ENCODE measurements around the gene TMED6. TPM values are rescaled to one million over a fixed set of nuclear protein-coding genes. Genes with fewer than 3 reads are reported as not detected.
"Not testable (repeated sequence)": the region's sequence is repeated elsewhere in the genome, so short reads cannot be mapped to it uniquely, and the experiment has no call there.

The TMED6 gene
- total RNA-seq, 1 experiment from 2014 or later, result not detected

GRCh38 chr16:69306031-69306430 is 45.6 kb downstream of the TMED6 start:
- no peak for DNase-seq (ENCODE audit: low spot score)

GRCh38 chr16:69302301-69302700 is 49.3 kb downstream of the TMED6 start:
- DNase-seq (ENCODE audit: low spot score), result no peak

- no peak for DNase-seq (ENCODE audit: low spot score)
Measured at GRCh38 chr16:69301861-69302260, 49.7 kb downstream of the TMED6 start.

GRCh38 chr16:69301187-69301586 is 50.4 kb downstream of the TMED6 start:
- no peak for DNase-seq (ENCODE audit: low spot score)

- no peak for DNase-seq (ENCODE audit: low spot score)
Measured at GRCh38 chr16:69298261-69298660, 53.3 kb downstream of the TMED6 start.

GRCh38 chr16:69296771-69297170 is 54.8 kb downstream of the TMED6 start:
- DNase-seq (ENCODE audit: low spot score), result not testable (repeated sequence)

GRCh38 chr16:69294051-69294450 is 57.5 kb downstream of the TMED6 start:
- no peak for DNase-seq (ENCODE audit: low spot score)

- no peak for DNase-seq (ENCODE audit: low spot score)
Measured at GRCh38 chr16:69293401-69293800, 58.2 kb downstream of the TMED6 start.

Other genes with a start within 250 kb of the TMED6 start
- 0.08 TPM in 1 of 2 replicates, not detected in the other for gene HAS3, start 246.1 kb downstream of the TMED6 start, total RNA-seq (2014; rRNA removed; shearing (Covaris generic))
- 55.1 and 70.6 TPM in 2 replicates for gene CHTF8, start 219.2 kb downstream of the TMED6 start, total RNA-seq (2014; rRNA removed; shearing (Covaris generic))
- 23.0 and 27.2 TPM in 2 replicates for gene UTP4, start 219.1 kb downstream of the TMED6 start, total RNA-seq (2014; rRNA removed; shearing (Covaris generic))
- gene SNTB2, start 164.6 kb downstream of the TMED6 start, total RNA-seq (2014; rRNA removed; shearing (Covaris generic)), result 44.0 and 53.5 TPM in 2 replicates
- 24.5 and 33.3 TPM in 2 replicates for gene VPS4A, start 40.4 kb downstream of the TMED6 start, total RNA-seq (2014; rRNA removed; shearing (Covaris generic))
- 80.9 and 81.5 TPM in 2 replicates for gene PDF, start 21.2 kb downstream of the TMED6 start, total RNA-seq (2014; rRNA removed; shearing (Covaris generic))
- 50.4 and 55.8 TPM in 2 replicates for gene COG8, start 12.2 kb downstream of the TMED6 start, total RNA-seq (2014; rRNA removed; shearing (Covaris generic))
- 20.1 and 24.5 TPM in 2 replicates for gene NIP7, start 12.0 kb downstream of the TMED6 start, total RNA-seq (2014; rRNA removed; shearing (Covaris generic))
- gene TERF2, start 34.2 kb upstream of the TMED6 start, total RNA-seq (2014; rRNA removed; shearing (Covaris generic)), result 6.0 and 6.9 TPM in 2 replicates
- 57.8 and 60.2 TPM in 2 replicates for gene CYB5B, start 72.8 kb upstream of the TMED6 start, total RNA-seq (2014; rRNA removed; shearing (Covaris generic))
- gene NFAT5, start 214.2 kb upstream of the TMED6 start, total RNA-seq (2014; rRNA removed; shearing (Covaris generic)), result 6.3 and 10.8 TPM in 2 replicates

Data from HT-29 (cell line).